Thymus (tissue), 11 donors: ENCODE data around the gene SATB1. TPM values are rescaled to one million over a fixed set of nuclear protein-coding genes. Genes with fewer than 3 reads are reported as not detected.
A peak's percentile ranks its signal among the peaks of the same experiment; 100 is the strongest.

Experiments used
- DNase-seq, 9 donors: peaks; one replicate each; pipeline ENCODE4 v3.0.0-alpha.2; 2013; ENCODE audit warnings: low spot score in 9 of 9, low read depth in 6 of 9, missing footprints in 1 of 9
- H3K27ac ChIP-seq, 2 donors: one replicate each; pipeline ENCODE4 v1.5.1; 2013; ENCODE audit warnings: control low read depth in 1 of 2, low read depth in 1 of 2, low read length in 1 of 2, mild to moderate bottlenecking in 1 of 2, moderate library complexity in 1 of 2
- H3K27me3 ChIP-seq, 2 donors: one replicate each; pipeline ENCODE4 v1.5.1; 2013; ENCODE audit warnings: low read length in 1 of 2; ENCODE audit not compliant: control insufficient read depth in 2 of 2, insufficient read depth in 1 of 2
- H3K36me3 ChIP-seq, 2 donors: one replicate each; pipeline ENCODE4 v1.5.1; 2013; ENCODE audit warnings: low read length in 1 of 2, mild to moderate bottlenecking in 1 of 2, moderate library complexity in 1 of 2; ENCODE audit not compliant: control insufficient read depth in 2 of 2, insufficient read depth in 2 of 2
- H3K4me1 ChIP-seq, 2 donors: one replicate each; pipeline ENCODE4 v1.5.1; 2013; ENCODE audit warnings: low read length in 2 of 2; ENCODE audit not compliant: control insufficient read depth in 2 of 2, insufficient read depth in 2 of 2
- H3K4me3 ChIP-seq, 2 donors: one replicate each; pipeline ENCODE4 v1.5.1; 2013; ENCODE audit warnings: low read length in 2 of 2, control low read depth in 1 of 2, mild to moderate bottlenecking in 1 of 2
- H3K9me3 ChIP-seq, 2 donors: one replicate each; pipeline ENCODE4 v1.5.1; 2013; ENCODE audit warnings: low read length in 1 of 2, mild to moderate bottlenecking in 1 of 2; ENCODE audit not compliant: control insufficient read depth in 2 of 2, insufficient read depth in 1 of 2
- WGBS: extraction: QIAGEN DNeasy Blood & Tissue Kit; methylation state at CpG from one replicate; pipeline ENCODE4 v1.1.7; 2013; 5-methylcytosine and 5-hydroxymethylcytosine counted together
- polyA plus RNA-seq: library from polyadenylated mRNA; stranded (reverse); fragments of 200-250 nt; gene quantifications from one replicate; pipeline ENCODE4 v1.2.3, GENCODE V29; 2013
- total RNA-seq: library from RNA; stranded (reverse); fragments of 120-200 nt; gene quantifications from one replicate; pipeline ENCODE4 v1.2.4, GENCODE V29; 2013
- donor health status: healthy.

SATB1 gene
- total and polyA plus RNA-seq, 2 donors: 172 to 459 TPM

- H3K9me3 ChIP-seq: no peaks in the 10 kb centered on the region
- H3K27ac ChIP-seq: peak overlapping the region; percentile 72 to 94
- no peak overlapping the region for H3K4me3 ChIP-seq
- WGBS: 81% methylated on average over 3 of the region's 3 CpGs
- no peak for DNase-seq
- no peaks in the 10 kb centered on the region for H3K27me3 ChIP-seq
- H3K4me1 ChIP-seq: peaks cover 23 to 30% of the 10 kb centered on the region in 2 donors
- H3K36me3 ChIP-seq: peaks cover 42 to 100% of the 10 kb centered on the region in 2 donors
Measured at GRCh38 chr3:18415839-18416238, 9.3 kb downstream of the SATB1 start.

DNA sequence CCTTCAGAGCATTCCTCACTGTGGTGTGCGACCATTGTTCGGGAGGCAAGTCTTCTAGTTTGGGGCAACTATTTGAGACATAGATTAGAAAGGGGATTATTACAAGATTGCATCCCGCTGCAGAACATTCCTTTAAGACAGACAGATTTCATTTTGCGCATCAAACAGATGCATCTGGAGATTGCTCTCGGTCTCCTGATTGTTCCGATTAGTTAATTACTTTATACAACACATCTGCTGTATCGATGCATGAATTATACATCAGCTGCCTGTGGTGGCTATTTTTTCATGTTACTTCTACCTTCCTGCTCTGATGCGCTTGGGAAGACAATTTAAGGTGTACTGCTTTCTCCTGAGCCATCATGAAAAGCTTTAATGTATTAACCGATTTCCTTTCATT is 10.0 kb downstream of the SATB1 start:
- peaks cover 38 to 100% of the 10 kb centered on the region in 2 donors for H3K36me3 ChIP-seq

DNA sequence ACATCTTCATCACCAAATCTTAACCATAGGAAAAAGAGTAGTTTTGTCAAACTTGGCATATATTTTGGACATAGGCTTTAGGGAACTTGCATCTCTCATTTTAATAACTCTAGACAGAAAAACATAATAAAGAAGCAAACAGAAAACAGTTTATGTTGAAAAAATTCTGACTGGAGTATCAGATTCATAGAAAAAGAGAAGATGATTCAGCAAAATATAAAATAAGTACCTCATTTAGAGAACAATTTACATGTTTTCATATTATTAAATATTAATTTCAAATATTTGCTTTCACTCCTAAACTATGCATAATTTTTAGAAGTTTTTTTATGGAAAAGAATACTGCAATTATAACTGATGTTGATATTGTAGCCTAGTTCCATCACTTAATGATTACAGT is 12.5 kb downstream of the SATB1 start:
- H3K36me3 ChIP-seq: peaks cover 37 to 99% of the 10 kb centered on the region in 2 donors
- H3K27me3 ChIP-seq: no peaks in the 10 kb centered on the region
- no peak overlapping the region for H3K4me3 ChIP-seq
- no peaks in the 10 kb centered on the region for H3K9me3 ChIP-seq
- peak overlapping the region; percentile 16 to 80 for H3K27ac ChIP-seq
- no peak for DNase-seq
- peaks cover 12 to 14% of the 10 kb centered on the region in 2 donors for H3K4me1 ChIP-seq

More for the DNA sequence above, 10.0 kb downstream of the SATB1 start:
- no peak for DNase-seq
- Histone ChIP-seq H3K27me3 (no peaks in the 10 kb centered on the region), H3K4me3 (no peak overlapping the region), H3K9me3 (no peaks in the 10 kb centered on the region), H3K4me1 (peaks cover 16 to 24% of the 10 kb centered on the region in 2 donors), H3K27ac (peak overlapping the region; percentile 89 to 94)
- 85% methylated on average over 9 of the region's 9 CpGs for WGBS

DNA sequence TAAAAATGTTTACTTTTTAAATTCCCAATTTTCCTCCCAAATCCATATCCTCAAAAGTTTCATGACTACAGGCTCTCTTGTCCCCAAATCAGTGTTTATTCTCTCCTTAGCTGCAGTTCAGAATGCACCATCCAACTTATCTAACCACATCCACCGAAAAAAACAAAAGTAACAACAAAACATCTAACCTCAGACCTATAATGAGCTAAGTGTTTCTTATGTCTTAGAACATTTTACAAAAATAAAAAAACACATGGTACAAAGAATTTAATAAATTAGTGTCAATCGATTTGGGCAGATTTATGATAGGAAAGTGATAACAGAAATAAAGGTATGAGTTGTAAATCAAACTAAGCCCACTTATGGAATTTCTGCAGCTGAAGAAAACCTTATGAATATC is 13.6 kb downstream of the SATB1 start:
- DNase-seq: peak in 1 of 9 donors; percentile 60
- whole genome bisulfite sequencing: 81% methylated on average over 2 of the region's 2 CpGs
- Histone ChIP-seq H3K4me1 (peaks cover 10 to 12% of the 10 kb centered on the region in 2 donors), H3K9me3 (no peaks in the 10 kb centered on the region), H3K36me3 (peaks cover 35 to 98% of the 10 kb centered on the region in 2 donors), H3K27ac (peak overlapping the region; percentile 14 to 31), H3K4me3 (no peak overlapping the region), H3K27me3 (no peaks in the 10 kb centered on the region)

GRCh38 chr3:18410205-18410604 is 14.9 kb downstream of the SATB1 start:
- Histone ChIP-seq H3K27ac (peak overlapping the region in 1 of 2 donors; percentile 65), H3K4me3 (no peak overlapping the region), H3K36me3 (peaks cover 33 to 98% of the 10 kb centered on the region in 2 donors), H3K9me3 (no peaks in the 10 kb centered on the region), H3K4me1 (peaks cover 7 to 10% of the 10 kb centered on the region in 2 donors), H3K27me3 (no peaks in the 10 kb centered on the region)
- 90% methylated on average over 6 of the region's 6 CpGs for WGBS
- DNase-seq: no peak

- 79% methylated on average over 2 of the region's 2 CpGs for WGBS
- no peaks in the 10 kb centered on the region for H3K9me3 ChIP-seq
- no peaks in the 10 kb centered on the region for H3K27me3 ChIP-seq
- H3K27ac ChIP-seq: peak overlapping the region in 1 of 2 donors; percentile 7
- H3K4me3 ChIP-seq: no peak overlapping the region
- peaks cover 25 to 97% of the 10 kb centered on the region in 2 donors for H3K36me3 ChIP-seq
- no peak for DNase-seq
- H3K4me1 ChIP-seq: peaks cover 5 to 7% of the 10 kb centered on the region in 2 donors
Measured at GRCh38 chr3:18409266-18409665, 15.9 kb downstream of the SATB1 start.

GRCh38 chr3:18405141-18405540 is 20.0 kb downstream of the SATB1 start:
- Histone ChIP-seq H3K36me3 (peaks cover 18 to 94% of the 10 kb centered on the region in 2 donors), H3K4me3 (no peak overlapping the region), H3K4me1 (peaks cover 2 to 9% of the 10 kb centered on the region in 2 donors), H3K27me3 (no peaks in the 10 kb centered on the region), H3K27ac (peak overlapping the region in 1 of 2 donors; percentile 1), H3K9me3 (no peaks in the 10 kb centered on the region)
- 78% methylated on average over 3 of the region's 3 CpGs for WGBS
- no peak for DNase-seq

GRCh38 chr3:18403061-18403460 is 22.1 kb downstream of the SATB1 start:
- WGBS: 79% methylated on average over 2 of the region's 2 CpGs
- no peak for DNase-seq

DNA sequence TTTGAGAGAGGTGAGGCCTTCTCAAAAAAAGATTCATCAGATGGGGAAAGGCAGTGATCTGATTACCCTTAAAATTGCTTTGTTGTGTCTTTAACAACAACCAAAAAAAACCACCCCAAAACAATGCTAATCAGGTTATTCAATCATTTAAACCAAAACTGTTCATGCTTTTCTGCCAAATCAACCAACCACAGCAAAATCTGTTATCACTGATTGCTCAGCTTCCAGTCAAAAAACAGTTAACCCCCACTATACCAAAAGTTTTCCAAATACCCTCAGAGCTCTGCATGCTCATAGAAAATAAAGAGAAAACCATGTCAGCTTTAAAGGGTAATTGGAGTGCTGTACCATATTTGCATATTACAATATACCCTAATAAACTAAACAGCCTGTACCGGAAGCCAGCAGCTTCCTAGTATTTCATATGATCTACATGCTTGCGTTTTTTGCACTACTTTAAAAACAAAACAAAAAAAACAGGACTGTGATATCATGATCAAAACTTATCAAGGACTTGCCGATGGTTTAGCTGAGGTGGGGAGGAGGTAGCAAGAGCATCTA is 22.8 kb downstream of the SATB1 start:
- WGBS: 71% methylated on average over 3 of the region's 3 CpGs
- Histone ChIP-seq H3K27me3 (no peaks in the 10 kb centered on the region), H3K27ac (peak overlapping the region in 1 of 2 donors; percentile 66), H3K4me1 (peaks cover 2 to 7% of the 10 kb centered on the region in 2 donors), H3K36me3 (peaks cover 19 to 95% of the 10 kb centered on the region in 2 donors), H3K9me3 (no peaks in the 10 kb centered on the region), H3K4me3 (no peak overlapping the region)
- no peak for DNase-seq

More at GRCh38 chr3:18403061-18403460, 22.1 kb downstream of the SATB1 start:
- Histone ChIP-seq H3K27me3 (no peaks in the 10 kb centered on the region), H3K4me1 (peaks cover 2 to 7% of the 10 kb centered on the region in 2 donors), H3K27ac (peak overlapping the region in 1 of 2 donors; percentile 2), H3K9me3 (no peaks in the 10 kb centered on the region), H3K4me3 (no peak overlapping the region), H3K36me3 (peaks cover 18 to 95% of the 10 kb centered on the region in 2 donors)
